ENCODE measurements around the gene CD86. TPM values are rescaled to one million over a fixed set of nuclear protein-coding genes. Genes with fewer than 3 reads are reported as not detected.

CD86 gene
- total and polyA plus RNA-seq, 2 of the 8 experiments (the other 6 are each of a cell fraction or from before 2014, with no cell fraction given): 0.12 to 0.30 TPM

- Histone ChIP-seq H3K9me3 (ENCODE audit: insufficient read depth in 2 of 2, low read depth in 1 of 2, low read length in 1 of 2) (no peaks in the 10 kb centered on the region), H2BK15ac (ENCODE audit: low read length) (no peak overlapping the region), H3K4me1 (replicated peaks in 1 of 4; ENCODE audit: control insufficient read depth in 3 of 4, insufficient read depth in 4 of 4, low read length in 3 of 4) (no peaks in the 10 kb centered on the region), H3K56ac (replicated peaks; ENCODE audit: insufficient read length, low read depth, low read length) (no peak overlapping the region), H3K27me3 (replicated peaks in 1 of 4; ENCODE audit: control insufficient read depth in 3 of 4, extremely low read depth in 1 of 4, insufficient read depth in 3 of 4, low read length in 3 of 4) (no peaks in the 10 kb centered on the region), H3K4me2 (ENCODE audit: insufficient read depth in 1 of 2, low read depth in 2 of 2, low read length in 2 of 2) (no peak overlapping the region), H2BK5ac (ENCODE audit: low read depth, low read length) (no peak overlapping the region), H2BK20ac (ENCODE audit: low read length) (no peak overlapping the region), H2BK12ac (ENCODE audit: low read depth, low read length) (no peak overlapping the region), H3K9ac (replicated peaks in 1 of 4; ENCODE audit: extremely low read depth in 1 of 4, low read depth in 3 of 4, low read length in 3 of 4) (no peak overlapping the region), H3K18ac (ENCODE audit: extremely low read depth, low read length) (no peak overlapping the region), H3K36me3 (ENCODE audit: control insufficient read depth in 2 of 4, insufficient read depth in 4 of 4, low read length in 3 of 4) (no peaks in the 10 kb centered on the region), H3K23me2 (ENCODE audit: low read depth, low read length) (no peaks in the 10 kb centered on the region), H3K23ac (ENCODE audit: insufficient read length) (no peak overlapping the region), H4K5ac (ENCODE audit: insufficient read length, low read depth, low read length) (no peak overlapping the region), H3K4ac (replicated peaks; ENCODE audit: insufficient read length, low read depth, low read length) (no peak overlapping the region), H2AFZ (ENCODE audit: low read length) (no peak overlapping the region), H2BK120ac (replicated peaks; ENCODE audit: low read depth, low read length) (no peak overlapping the region), H4K20me1 (replicated peaks in 1 of 2; ENCODE audit: control insufficient read depth in 1 of 2, insufficient read depth in 2 of 2, low read length in 2 of 2) (no peaks in the 10 kb centered on the region), H4K8ac (ENCODE audit: extremely low read depth, insufficient read depth, low read length) (no peak overlapping the region), H2AK5ac (ENCODE audit: low read depth, low read length) (no peak overlapping the region), H3K27ac (ENCODE audit: low read depth, low read length) (no peak overlapping the region), H3K14ac (ENCODE audit: insufficient read length) (no peak overlapping the region), H4K91ac (replicated peaks; ENCODE audit: insufficient read length, low read length) (no peak overlapping the region), H3K4me3 (ENCODE audit: extremely low read depth in 1 of 4, insufficient read depth in 2 of 4, low read depth in 3 of 4, low read length in 4 of 4) (no peak overlapping the region), H3K79me2 (ENCODE audit: control insufficient read depth in 1 of 2, insufficient read depth in 2 of 2, low read length in 2 of 2) (no peaks in the 10 kb centered on the region), H3K79me1 (ENCODE audit: low read depth, low read length) (no peaks in the 10 kb centered on the region)
- FAIRE-seq (no peak), DNase-seq (ENCODE audit: low read depth in 1 of 2, low spot score in 2 of 2) (no peak)
- TF ChIP-seq RAD21 (IDR thresholded peaks at IDR 0.05 in 1 of 2, conservative IDR thresholded peaks at IDR 0.05 in 1 of 2; ENCODE audit: low read depth in 2 of 2, low read length in 2 of 2): no peak
- TF ChIP-seq SRF (IDR thresholded peaks at IDR 0.05; ENCODE audit: low read depth, low read length): no peak
- TF ChIP-seq SUZ12 (IDR thresholded peaks at IDR 0.05; ENCODE audit: low read length): no peak
- ChIA-PET POLR2A (ENCODE audit: partially characterized antibody) (no interaction called here), CTCF (ENCODE audit: partially characterized antibody) (no interaction called here)
- WGBS, 2 experiments (ENCODE audit: extremely low coverage in 1 of 2, insufficient coverage in 1 of 2, insufficient read length in 1 of 2, insufficient replicate concordance in 2 of 2, low coverage in 1 of 2, low lambda C conversion rate in 2 of 2, missing lambda C conversion rate in 1 of 2): 82% methylated on average over 2 of the region's 2 CpGs; no CpG with 5 or more reads in 1 of the 2 experiments
These were observed 12.6 kb downstream of the CD86 start for GRCh38 chr3:122067588-122068240.
